B cell (primary cell): Measurements from ENCODE around the gene PTPRM. TPM values are rescaled to one million over a fixed set of nuclear protein-coding genes. Genes with fewer than 3 reads are reported as not detected.

ENCODE experiments used
- ATAC-seq: fragments of 200-7000 bp; cut with Tn5 transposase; one replicate; pipeline ENCODE4 v1.10.0; 2021; ENCODE audit warnings: low read depth, mild to moderate bottlenecking, moderate number of reproducible peaks, moderate library complexity
- CTCF ChIA-PET: fragments of 350-600 bp; sonication (Branson Sonifier 250); formaldehyde crosslinking; loops from one replicate; lab custom pipeline; 2021; ENCODE audit warnings: antibody characterized with exemption, inconsistent platforms; lab: Charles Lee
- POLR2A ChIA-PET: fragments of 350-600 bp; sonication (Branson Sonifier 250); formaldehyde crosslinking; loops from one replicate; lab custom pipeline; 2021; ENCODE audit warnings: antibody characterized with exemption; lab: Charles Lee
- DNase-seq: peaks from one replicate; pipeline ENCODE4 v3.0.0; 2013
- H2AFZ ChIP-seq: 2 replicates; pipeline ENCODE4 v1.6.1; 2012; ENCODE audit warnings: mild to moderate bottlenecking, low read depth, low read length; ENCODE audit not compliant: insufficient read depth, poor library complexity, severe bottlenecking
- H3K27ac ChIP-seq, 2 donors: 1 replicate in 1 of 2; 2 replicates in 1 of 2; pipeline ENCODE4 v1.5.1; 2012 to 2013; ENCODE audit warnings: low read length in 2 of 2, mild to moderate bottlenecking in 2 of 2, moderate library complexity in 1 of 2
- H3K27me3 ChIP-seq, 4 experiments: fragments of 200-600 bp in 1 of 4; sonication (generic) in 1 of 4; replicated peaks in 1 of 4; 1 replicate in 2 of 4; 2 replicates in 2 of 4; pipeline versions ENCODE4 v1.6.1 to v1.7.0; 2013 to 2016; ENCODE audit warnings: low read length in 3 of 4, mild to moderate bottlenecking in 2 of 4, mixed read lengths in 1 of 4, moderate library complexity in 1 of 4; ENCODE audit not compliant: insufficient read depth in 4 of 4, control insufficient read depth in 3 of 4; ENCODE audit errors: control extremely low read depth in 1 of 4
- H3K36me3 ChIP-seq, 2 experiments: replicated peaks in 1 of 2; 1 replicate in 1 of 2; 2 replicates in 1 of 2; pipeline versions ENCODE4 v1.6.1 to v1.7.1; 2013; ENCODE audit warnings: low read length in 1 of 2; ENCODE audit not compliant: insufficient read depth in 2 of 2, control insufficient read depth in 1 of 2; ENCODE audit errors: control extremely low read depth in 1 of 2, extremely low read depth in 1 of 2
- H3K4me1 ChIP-seq, 2 donors: fragments of 200-600 bp in 1 of 2; sonication (generic) in 1 of 2; 1 replicate in 1 of 2; 2 replicates in 1 of 2; pipeline versions ENCODE4 v1.5.1 to v1.6.1; 2013 to 2017; ENCODE audit warnings: low read length in 2 of 2; ENCODE audit not compliant: control insufficient read depth in 2 of 2, insufficient read depth in 2 of 2
- H3K4me2 ChIP-seq: replicated peaks from 2 replicates; pipeline ENCODE3; 2012; ENCODE audit warnings: mild to moderate bottlenecking, low read depth, low read length; ENCODE audit not compliant: poor library complexity, severe bottlenecking
- H3K4me3 ChIP-seq, 5 experiments: fragments of 200-600 bp in 1 of 5; sonication (generic) in 1 of 5; 1 replicate in 3 of 5; 2 replicates in 2 of 5; pipeline versions ENCODE4 v1.5.1 to v1.7.0; 2011 to 2016; ENCODE audit warnings: low read length in 4 of 5, mild to moderate bottlenecking in 4 of 5, low read depth in 2 of 5, control low read depth in 1 of 5, moderate library complexity in 1 of 5; ENCODE audit not compliant: insufficient read depth in 1 of 5; ENCODE audit errors: control extremely low read depth in 1 of 5, extremely low read depth in 1 of 5
- H3K79me2 ChIP-seq: fragments of 200-600 bp; sonication (generic); one replicate; pipeline ENCODE4 v1.6.0; 2016; ENCODE audit warnings: low read length; ENCODE audit not compliant: control insufficient read depth, insufficient read depth
- H3K9ac ChIP-seq: fragments of 200-600 bp; sonication (generic); 2 replicates; pipeline ENCODE4 v1.6.1; 2017; ENCODE audit warnings: mild to moderate bottlenecking, low read length, moderate library complexity
- H3K9me3 ChIP-seq, 3 donors: one replicate each; pipeline versions ENCODE4 v1.6.1 to v1.7.1; 2013; ENCODE audit warnings: low read length in 2 of 3; ENCODE audit not compliant: control insufficient read depth in 2 of 3, insufficient read depth in 1 of 3; ENCODE audit errors: control extremely low read depth in 1 of 3
- H4K20me1 ChIP-seq: 2 replicates; pipeline ENCODE4 v1.6.0; 2012; ENCODE audit warnings: mild to moderate bottlenecking, low read length; ENCODE audit not compliant: insufficient read depth, control insufficient read depth, poor library complexity, severe bottlenecking
- H3K27ac Mint-ChIP-seq: one replicate; pipeline ENCODE4 v1.8.0; 2021; ENCODE audit warnings: mixed read lengths
- H3K27me3 Mint-ChIP-seq: one replicate; pipeline ENCODE4 v1.8.0; 2021; ENCODE audit warnings: mixed read lengths
- H3K4me1 Mint-ChIP-seq: one replicate; pipeline ENCODE4 v1.8.0; 2021; ENCODE audit warnings: mixed read lengths
- H3K4me3 Mint-ChIP-seq: one replicate; pipeline ENCODE4 v1.8.0; 2021; ENCODE audit warnings: mixed read lengths
- H3K9me3 Mint-ChIP-seq: one replicate; pipeline ENCODE4 v1.8.0; 2022; ENCODE audit warnings: mixed read lengths; ENCODE audit not compliant: insufficient read depth
- EZH2 ChIP-seq: IDR thresholded peaks from 2 replicates; pipeline ENCODE4 v1.6.1; 2012; ENCODE audit warnings: borderline replicate concordance, low read depth, mild to moderate bottlenecking, moderate library complexity, low read length; ENCODE audit not compliant: insufficient read depth, poor library complexity, severe bottlenecking
- WGBS: methylation state at CpG from one replicate; pipeline ENCODE4 v1.1.5; 2013; ENCODE audit warnings: missing lambda C conversion rate; ENCODE audit not compliant: insufficient coverage; 5-methylcytosine and 5-hydroxymethylcytosine counted together
- intact Hi-C: fragments of 100-400 bp; cut with micrococcal nuclease; formaldehyde crosslinking; loops from one replicate; pipeline ENCODE4 v1.10.0; 2022
- polyA plus RNA-seq: library from polyadenylated mRNA; depleted of rRNA; stranded (reverse); fragments of >200 nt; gene quantifications from 2 replicates; pipeline ENCODE4 v1.2.3, GENCODE V29; 2012
- total RNA-seq, 2 donors: library from RNA; stranded (reverse); fragments of 120-200 nt in 1 of 2; gene quantifications; 1 replicate in 1 of 2; 2 replicates in 1 of 2; pipeline versions ENCODE4 v1.2.3 to v1.2.4, GENCODE V29; 2013 to 2022
- TF ChIP-seq, protein P1 (sequence below): fragments of 200-600 bp; IDR thresholded peaks from one replicate; pipeline ENCODE4 v1.8.0; 2022; ENCODE audit warnings: antibody characterized with exemption, mild to moderate bottlenecking

PTPRM gene
- total and polyA plus RNA-seq, 2 donors (not counting 1 experiment from before 2014, with no cell fraction given), result 0.20 to 0.89 TPM

DNA sequence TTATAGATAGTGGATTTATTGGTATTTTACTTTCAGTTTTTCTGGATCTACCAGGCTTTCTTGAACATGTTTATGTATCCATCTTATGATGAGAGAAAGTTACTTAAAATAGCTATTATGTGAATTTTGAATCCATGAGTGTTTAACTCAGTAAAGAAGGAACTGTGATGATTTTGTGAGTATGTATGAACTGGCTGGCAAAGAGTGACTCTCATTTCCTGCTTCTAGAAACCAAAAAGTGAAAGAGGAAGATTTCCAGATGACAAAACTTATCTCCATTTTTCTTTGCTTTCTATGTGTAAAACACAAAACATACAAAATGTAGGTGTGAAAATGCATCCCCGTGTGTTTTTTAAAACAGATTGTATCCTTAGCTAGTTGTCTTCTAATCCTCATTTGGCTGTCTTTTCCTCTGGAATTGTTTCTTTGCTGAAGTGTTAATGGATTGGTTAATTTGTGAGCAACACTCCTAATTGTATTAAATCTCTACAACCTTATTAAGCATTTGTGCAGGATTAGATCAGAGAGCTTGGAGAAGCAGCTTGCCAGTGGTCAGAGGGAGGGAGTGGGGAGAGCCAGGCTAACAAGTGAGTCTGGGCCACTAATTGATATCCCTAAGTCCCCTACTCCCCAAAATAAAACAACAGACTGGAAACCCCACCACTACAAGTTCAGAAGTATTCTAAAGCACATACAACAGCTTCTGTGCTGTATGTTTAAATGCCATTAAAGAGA, 23.9 kb downstream of the PTPRM start:
- no peak for DNase-seq
- H3K4me3 Mint-ChIP-seq, result no peak overlapping the region
- Histone ChIP-seq H3K36me3 (no peaks in the 10 kb centered on the region), H3K79me2 (no peaks in the 10 kb centered on the region), H3K9ac (no peak overlapping the region), H3K4me2 (no peak overlapping the region), H3K4me3 (no peak overlapping the region), H3K27ac (no peak overlapping the region), H3K27me3 (no peaks in the 10 kb centered on the region), H4K20me1 (no peaks in the 10 kb centered on the region), H2AFZ (no peak overlapping the region), H3K9me3 (no peaks in the 10 kb centered on the region), H3K4me1 (no peaks in the 10 kb centered on the region)
- H3K4me1 Mint-ChIP-seq, result peaks cover 2% of the 10 kb centered on the region
- no peak for TF ChIP-seq EZH2
- TF ChIP-seq, protein P1, sequence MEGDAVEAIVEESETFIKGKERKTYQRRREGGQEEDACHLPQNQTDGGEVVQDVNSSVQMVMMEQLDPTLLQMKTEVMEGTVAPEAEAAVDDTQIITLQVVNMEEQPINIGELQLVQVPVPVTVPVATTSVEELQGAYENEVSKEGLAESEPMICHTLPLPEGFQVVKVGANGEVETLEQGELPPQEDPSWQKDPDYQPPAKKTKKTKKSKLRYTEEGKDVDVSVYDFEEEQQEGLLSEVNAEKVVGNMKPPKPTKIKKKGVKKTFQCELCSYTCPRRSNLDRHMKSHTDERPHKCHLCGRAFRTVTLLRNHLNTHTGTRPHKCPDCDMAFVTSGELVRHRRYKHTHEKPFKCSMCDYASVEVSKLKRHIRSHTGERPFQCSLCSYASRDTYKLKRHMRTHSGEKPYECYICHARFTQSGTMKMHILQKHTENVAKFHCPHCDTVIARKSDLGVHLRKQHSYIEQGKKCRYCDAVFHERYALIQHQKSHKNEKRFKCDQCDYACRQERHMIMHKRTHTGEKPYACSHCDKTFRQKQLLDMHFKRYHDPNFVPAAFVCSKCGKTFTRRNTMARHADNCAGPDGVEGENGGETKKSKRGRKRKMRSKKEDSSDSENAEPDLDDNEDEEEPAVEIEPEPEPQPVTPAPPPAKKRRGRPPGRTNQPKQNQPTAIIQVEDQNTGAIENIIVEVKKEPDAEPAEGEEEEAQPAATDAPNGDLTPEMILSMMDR, result no peak
- H3K27ac Mint-ChIP-seq, result no peak overlapping the region
- no CpG with 5 or more reads among the region's 1 CpG for WGBS
- no peak for ATAC-seq
- intact Hi-C loops, result no loop called here
- H3K9me3 Mint-ChIP-seq, result no peaks in the 10 kb centered on the region
- ChIA-PET POLR2A (no interaction called here), CTCF (no interaction called here)
- H3K27me3 Mint-ChIP-seq, result peaks cover 4% of the 10 kb centered on the region

- Histone ChIP-seq H3K27ac (no peak overlapping the region), H3K9me3 (no peaks in the 10 kb centered on the region), H3K4me2 (no peak overlapping the region), H3K9ac (no peak overlapping the region), H3K4me3 (no peak overlapping the region), H3K27me3 (no peaks in the 10 kb centered on the region), H2AFZ (no peak overlapping the region), H4K20me1 (no peaks in the 10 kb centered on the region), H3K79me2 (no peaks in the 10 kb centered on the region), H3K36me3 (no peaks in the 10 kb centered on the region), H3K4me1 (no peaks in the 10 kb centered on the region)
- peaks cover 2% of the 10 kb centered on the region for H3K4me1 Mint-ChIP-seq
- peaks cover 4% of the 10 kb centered on the region for H3K27me3 Mint-ChIP-seq
- 94% methylated on average over 2 of the region's 4 CpGs for WGBS
- H3K9me3 Mint-ChIP-seq, result no peaks in the 10 kb centered on the region
- H3K27ac Mint-ChIP-seq, result no peak overlapping the region
- ATAC-seq (no peak), DNase-seq (no peak)
- H3K4me3 Mint-ChIP-seq, result no peak overlapping the region
- intact Hi-C loops, result no loop called here
- CTCF ChIA-PET, result no interaction called here
- TF ChIP-seq, protein P1, result no peak
- no peak for TF ChIP-seq EZH2
- POLR2A ChIA-PET, result no interaction called here
Observed at GRCh38 chr18:7592305-7593071, 25.4 kb downstream of the PTPRM start.
